ENCODE measurements around the gene ATP10D.

GRCh38 chr4:47451657-47452056 is 33.4 kb upstream of the ATP10D start:
- no peak for TF ChIP-seq CTCF (IDR thresholded peaks at IDR 0.05)
- no peak for TF ChIP-seq POLR2A (IDR thresholded peaks at IDR 0.05)
